Cerebellar cortex (tissue), 1 donor: ENCODE measurements around the gene EXOC4.
"Not testable (repeated sequence)": the region's sequence is repeated elsewhere in the genome, so short reads cannot be mapped to it uniquely, and the experiment has no call there.

Experiments used
- DNase-seq: peaks from one replicate; pipeline ENCODE4 v3.0.0-alpha.2; 2015; ENCODE audit warnings: low spot score

Gene EXOC4

DNA sequence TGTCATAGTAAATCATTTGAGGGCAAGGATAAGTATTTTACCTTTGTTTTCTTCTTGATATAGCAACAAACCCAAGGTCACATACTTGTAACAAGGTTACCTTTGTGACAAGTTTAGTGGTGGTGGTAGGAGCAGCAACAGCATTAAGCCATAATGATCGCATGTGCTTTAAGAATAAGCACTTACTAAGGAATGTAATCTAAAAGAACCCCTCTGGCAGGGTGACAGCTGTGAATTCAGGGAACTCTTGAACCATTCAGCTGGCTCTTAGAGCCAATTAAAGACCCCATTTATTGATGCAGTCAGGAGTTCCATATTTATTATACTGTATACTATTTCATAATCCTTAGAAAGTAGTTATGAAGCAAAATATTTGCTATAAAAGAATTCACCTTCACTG lies 370.8 kb downstream of the EXOC4 start:
- DNase-seq, result no peak

DNA sequence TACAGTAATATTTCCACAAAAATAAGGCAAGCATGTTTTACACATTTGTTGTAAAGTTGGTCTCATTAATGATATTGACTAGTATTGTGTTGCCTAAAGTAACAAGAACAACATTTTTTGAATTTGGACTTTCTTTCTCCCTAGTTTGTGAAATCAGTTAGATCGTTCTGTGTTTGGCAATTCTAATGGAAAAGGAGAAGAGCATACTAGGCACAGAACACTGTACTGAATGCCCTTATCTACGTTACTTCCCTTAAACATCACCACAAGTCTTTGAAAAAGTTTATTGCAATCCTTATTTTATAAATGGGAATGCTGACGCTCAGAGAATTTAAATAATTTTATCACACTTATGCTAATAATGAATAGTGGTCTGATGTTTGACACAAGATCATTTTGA lies 372.2 kb downstream of the EXOC4 start:
- no peak for DNase-seq

DNA sequence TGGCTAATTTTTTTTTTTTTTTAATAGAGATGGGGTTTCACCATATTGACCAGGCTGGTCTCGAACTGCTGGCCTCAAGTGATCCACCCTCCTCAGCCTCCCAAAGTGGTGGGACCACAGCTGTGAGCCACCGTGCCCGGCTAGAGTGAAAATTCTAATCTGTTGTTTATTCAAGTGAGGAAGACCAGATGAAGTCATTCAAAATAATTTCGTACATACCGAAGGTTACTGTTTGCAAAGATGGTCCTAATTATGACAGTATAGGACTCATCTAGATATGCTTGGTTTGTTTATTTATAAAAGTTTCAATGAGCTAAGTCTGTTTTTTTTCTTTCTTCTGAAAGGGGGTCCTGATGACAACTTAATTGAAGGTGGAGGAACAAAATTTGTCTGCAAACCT lies 376.8 kb downstream of the EXOC4 start:
- DNase-seq, result no peak

DNA sequence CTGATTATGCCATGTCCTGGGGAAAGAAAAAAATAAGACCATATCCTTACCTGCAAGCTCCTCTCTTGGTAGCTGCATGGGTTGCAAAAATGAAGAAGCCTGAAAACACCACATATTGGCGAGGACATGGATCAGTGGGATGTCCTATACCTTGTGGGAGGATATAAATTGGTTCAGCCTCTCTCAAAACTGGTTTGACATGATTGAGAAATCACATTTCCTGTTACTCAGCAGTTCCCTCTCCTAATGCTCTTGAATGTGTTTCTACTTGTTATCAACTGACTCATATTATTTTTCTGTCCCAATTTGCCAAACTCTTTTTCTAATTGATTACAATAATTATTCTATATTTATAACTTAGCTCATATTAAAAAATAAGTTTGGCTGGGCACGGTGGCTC lies 380.2 kb downstream of the EXOC4 start:
- DNase-seq, result no peak

GRCh38 chr7:133635541-133635940 lies 382.7 kb downstream of the EXOC4 start:
- no peak for DNase-seq

DNA sequence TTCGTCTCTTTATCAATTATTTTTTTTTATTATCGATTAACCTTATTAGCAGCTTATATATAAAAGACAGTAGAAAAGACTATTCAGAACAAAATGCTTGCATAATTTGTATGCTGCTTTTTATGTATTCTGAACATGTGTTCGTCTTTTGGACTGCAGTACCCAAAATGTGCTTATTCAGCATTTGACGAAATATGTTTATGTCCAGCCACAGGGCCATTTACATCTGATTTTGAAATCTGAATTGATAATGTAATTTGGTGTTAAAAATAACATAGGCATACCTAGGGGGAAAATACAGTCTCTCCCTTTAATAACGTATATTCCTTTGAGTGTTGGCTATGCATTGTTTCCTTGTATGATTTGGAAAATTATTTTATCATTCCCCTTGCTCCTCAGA lies 386.0 kb downstream of the EXOC4 start:
- no peak for DNase-seq

DNA sequence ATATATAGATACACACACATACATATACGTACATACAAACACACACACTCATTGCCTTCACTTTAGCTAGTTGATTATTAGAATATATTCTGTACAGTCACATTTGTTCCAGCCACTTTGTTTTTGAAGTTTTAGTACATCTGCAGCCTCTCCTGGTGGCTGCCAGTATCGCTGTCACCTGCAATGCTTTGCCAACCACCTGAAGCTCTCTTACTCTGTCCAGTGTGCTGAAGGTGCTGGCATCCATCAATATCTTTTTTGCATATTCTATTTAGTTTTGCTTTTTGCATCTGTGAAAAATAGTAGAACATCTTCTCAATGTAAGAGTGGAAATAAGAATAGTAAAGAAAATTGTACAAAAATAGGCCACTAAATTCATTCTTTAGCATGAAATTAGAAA lies 388.6 kb downstream of the EXOC4 start:
- no peak for DNase-seq

DNA sequence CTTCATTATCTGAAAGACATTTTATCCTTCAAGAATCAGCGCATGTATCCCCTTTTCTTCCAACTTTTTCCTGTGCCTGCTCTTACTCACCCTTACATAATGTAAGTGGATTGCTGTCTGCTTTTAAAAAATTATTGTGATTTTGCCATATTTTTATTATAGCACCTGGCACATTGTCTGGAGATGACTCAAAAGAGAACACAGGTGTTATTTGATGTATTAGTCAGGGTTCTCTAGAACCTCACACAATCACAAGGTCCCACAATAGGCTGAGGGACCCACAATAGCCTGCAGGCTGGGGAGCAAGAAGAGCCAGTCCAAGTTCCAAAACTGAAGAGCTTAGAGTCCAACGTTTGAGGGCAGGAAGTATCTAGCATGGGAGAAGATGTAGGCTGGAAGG lies 390.0 kb downstream of the EXOC4 start:
- no peak for DNase-seq

- DNase-seq, result not testable (repeated sequence)
These were observed 390.8 kb downstream of the EXOC4 start for GRCh38 chr7:133643652-133644051.

- DNase-seq, result no peak
These were observed 393.1 kb downstream of the EXOC4 start for GRCh38 chr7:133645884-133646391.

- no peak for DNase-seq
These were observed 393.8 kb downstream of the EXOC4 start for GRCh38 chr7:133646472-133647315.

GRCh38 chr7:133649593-133649992 lies 396.7 kb downstream of the EXOC4 start:
- no peak for DNase-seq

DNA sequence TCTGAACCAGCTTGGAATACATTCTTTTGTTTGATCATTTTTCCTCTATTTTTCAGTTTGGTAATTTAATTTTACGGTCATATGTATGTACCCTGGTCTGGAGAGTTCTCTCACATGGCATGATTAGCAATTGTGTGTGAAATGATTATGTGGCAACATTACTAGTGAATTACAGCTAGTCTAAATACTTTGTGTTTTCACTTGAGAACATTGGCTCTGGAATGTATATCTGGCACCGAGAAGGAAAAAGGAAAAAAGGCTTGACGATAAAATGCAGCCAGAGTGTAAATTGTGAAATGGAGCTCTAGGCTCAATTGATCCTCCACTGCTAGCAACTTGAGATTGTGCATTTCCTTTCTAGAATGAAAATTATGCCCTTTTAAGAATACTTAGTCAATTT lies 397.2 kb downstream of the EXOC4 start:
- DNase-seq, result no peak

DNA sequence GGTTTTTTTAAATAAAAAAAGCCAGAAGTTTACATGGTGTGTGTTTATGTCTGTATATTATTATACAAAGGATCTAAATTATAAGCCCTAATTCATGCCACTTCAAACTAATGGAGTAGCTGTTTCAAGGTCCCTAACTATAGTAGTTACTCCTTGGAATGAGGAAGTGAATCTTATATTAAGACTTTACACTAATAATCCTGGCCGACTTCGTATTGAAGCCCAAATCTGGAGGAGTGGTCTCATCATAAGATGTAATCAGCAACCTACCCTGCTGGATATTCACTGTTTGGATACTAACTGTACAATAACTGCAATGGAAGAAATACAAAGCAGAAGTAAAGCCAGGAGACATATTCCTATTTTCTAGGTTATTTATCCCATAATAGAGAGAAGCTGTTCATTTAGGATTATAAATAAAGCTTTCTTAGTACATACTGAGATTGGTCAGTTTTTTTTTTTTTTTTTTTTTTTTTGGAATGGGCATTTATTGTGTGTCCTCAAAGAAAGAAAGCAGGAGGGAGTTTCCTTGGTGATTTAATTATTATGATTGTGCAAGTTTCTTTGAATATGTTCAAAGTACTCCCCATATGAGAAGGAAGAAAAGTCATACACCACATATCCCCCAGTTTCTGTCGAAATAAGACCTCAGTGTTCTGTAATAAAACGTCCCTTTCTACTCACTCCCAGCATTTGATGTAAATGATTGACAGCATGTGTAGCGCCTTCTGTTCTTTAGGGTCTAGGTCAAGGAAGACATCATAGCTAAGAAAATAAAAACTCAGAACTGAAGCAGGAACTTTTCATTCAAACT lies 397.8 kb downstream of the EXOC4 start:
- no peak for DNase-seq

DNA sequence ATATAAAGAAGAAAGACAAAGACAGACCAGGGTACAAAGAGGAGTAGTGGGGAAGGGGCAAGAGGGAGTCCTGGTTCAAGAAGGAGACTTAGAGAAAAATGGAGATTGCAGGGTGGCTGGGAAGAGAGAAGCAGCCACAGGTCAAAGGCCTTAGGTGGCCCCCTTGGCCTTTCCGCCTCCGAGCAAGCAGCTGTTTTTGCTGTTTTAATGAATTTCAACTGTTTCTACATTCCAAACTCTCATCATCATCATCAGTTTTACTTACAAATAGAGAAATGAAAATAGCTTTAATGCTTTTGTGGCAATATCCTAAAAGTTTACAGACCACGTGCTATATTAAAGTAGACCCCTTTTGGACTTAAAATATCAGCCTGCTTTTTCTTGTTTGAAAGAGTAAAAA lies 399.7 kb downstream of the EXOC4 start:
- no peak for DNase-seq

DNA sequence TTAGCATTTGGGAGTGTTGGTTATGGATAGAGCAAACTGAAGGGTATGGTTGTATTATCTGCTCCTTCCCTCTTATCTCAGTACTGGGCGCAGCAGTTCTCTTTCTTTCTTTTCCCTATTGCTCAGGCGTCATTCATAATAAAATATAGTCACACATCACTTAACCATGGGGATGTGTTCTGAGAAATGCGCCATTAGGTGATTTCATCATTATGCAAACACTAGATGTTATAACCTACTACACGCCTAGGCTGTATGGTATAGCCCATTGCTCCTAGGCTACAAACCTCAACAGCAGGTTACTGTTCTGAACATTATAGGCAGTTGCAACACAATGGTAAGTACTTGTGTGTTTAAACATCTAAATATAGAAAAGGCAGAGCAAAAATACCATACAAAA lies 401.7 kb downstream of the EXOC4 start:
- DNase-seq, result no peak

GRCh38 chr7:133662276-133662675 lies 409.4 kb downstream of the EXOC4 start:
- no peak for DNase-seq

DNA sequence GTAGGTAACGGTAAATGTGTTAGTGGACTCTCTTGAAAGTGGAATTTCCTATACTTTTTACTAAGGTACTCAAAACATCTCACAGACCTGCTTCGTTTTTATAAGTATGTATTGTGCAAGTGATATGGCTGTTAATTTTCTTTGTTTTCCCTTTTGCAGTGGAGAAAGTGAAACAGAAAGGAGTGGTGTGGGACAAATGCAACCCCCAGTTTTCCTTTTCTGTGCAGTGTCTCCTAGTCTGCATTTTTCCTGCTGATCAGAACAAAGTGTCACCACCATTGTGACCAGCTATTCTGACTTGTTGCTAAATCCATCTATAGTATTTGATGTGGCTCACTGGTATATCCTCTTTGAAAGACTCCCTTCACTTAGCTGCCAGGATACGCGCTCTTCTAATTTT lies 410.0 kb downstream of the EXOC4 start:
- DNase-seq, result no peak

- no peak for DNase-seq
These were observed 411.6 kb downstream of the EXOC4 start for GRCh38 chr7:133664528-133664927.

DNA sequence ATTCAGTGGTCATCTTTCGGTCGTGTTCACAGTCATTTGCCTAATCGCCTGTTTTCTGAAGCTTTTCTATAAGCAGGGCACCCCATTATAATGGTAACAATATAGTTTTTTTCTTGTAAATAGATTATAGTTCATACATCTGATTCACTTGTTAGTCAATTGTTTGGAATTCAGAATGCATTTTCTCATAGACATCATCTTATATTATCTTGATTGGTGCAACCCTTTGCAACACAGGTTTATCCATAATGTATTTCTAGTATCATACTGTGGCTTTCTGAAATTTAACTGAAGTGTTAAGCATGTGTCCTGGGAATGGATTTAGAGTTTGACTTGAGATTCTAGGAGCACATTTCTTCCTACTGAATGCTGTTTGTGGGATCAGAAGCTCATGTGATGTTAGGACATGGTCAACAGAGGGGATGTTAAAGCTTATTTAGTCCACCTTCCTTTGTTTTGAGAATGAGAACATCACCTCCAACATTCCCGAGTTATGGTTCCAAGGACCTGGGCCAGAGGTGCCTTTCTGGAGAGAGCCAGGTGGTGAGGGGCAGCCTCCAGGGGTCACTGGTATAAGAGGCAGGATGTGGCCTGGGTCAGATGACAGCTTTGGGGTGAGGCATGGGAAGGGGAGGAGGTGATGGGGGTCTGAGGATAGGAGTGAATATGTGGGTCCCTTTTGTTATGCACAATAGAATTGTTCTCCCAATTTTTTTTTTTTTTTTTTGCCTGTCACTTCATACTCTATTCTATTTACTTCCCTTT lies 415.6 kb downstream of the EXOC4 start:
- DNase-seq, result no peak

DNA sequence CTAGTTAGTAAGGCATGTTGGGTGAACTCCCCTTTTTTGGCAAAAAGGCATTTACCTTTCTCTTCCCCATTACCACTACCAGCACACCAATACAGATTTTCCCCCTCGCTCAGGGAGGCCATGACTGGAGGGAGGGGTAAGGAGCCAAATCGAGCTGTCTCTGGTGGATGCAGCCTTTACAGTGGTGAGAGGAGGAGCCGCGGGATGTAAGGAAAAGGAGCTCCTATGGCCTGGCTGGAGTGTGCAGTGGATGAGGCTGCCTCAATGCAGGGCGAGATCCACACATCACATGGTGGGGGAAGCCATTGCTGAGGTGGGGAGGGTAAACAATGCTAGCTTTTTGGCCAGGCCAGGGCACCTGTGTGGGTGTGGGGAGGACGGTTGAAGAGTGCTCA lies 416.2 kb downstream of the EXOC4 start:
- no peak for DNase-seq

GRCh38 chr7:133670250-133670649 lies 417.4 kb downstream of the EXOC4 start:
- DNase-seq, result no peak
